ENCODE measurements around the gene MAPKBP1. TPM values are rescaled to one million over a fixed set of nuclear protein-coding genes. Genes with fewer than 3 reads are reported as not detected.

The MAPKBP1 gene
- total RNA-seq, 2 donors from 2014 or later = 12.5 to 31.6 TPM

DNA sequence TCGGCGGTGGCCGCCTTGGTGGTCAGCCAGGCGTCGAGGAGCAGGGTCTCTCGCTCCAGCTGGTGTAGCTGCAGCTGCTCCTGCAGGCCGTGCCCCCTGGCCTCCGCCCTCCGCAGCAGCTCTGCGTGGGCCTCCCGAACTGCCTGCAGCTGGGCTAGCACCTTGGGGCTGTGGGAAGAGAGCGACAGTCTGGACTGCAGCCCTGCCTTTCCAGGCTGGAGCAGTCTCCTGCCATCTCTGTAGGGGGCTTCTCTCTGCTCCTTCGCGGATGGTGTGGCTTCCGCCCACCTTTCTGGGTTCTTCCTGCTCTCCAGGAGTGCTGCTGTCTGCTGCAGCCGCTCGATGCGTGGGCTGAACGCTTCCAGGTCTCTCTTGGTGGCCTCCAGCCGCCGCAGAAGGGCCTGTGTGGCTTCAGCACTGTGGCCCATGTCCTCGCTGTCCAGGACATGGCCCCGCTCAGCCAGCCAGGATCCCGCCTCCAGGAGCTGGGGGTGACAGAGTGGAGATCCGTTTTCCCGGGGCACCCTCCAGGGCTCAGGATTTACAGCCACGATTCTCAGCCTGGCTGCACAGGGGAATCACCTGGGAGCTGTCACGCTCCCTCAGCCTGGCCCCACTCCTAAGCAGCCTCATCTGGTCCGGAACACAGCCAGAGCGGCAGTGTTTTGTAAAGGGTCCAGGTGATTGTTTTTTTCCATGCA lies 81.1 kb downstream of the MAPKBP1 start:
- intact Hi-C loops (cut with DNase I) = no loop called here
- no peaks in the 10 kb centered on the region for H3K36me3 ChIP-seq (replicated peaks in 1 of 2; ENCODE audit: insufficient read depth in 1 of 2, low read depth in 2 of 2)
- DNase-seq (no peak), ATAC-seq (no peak)
- TF ChIP-seq, protein P1, sequence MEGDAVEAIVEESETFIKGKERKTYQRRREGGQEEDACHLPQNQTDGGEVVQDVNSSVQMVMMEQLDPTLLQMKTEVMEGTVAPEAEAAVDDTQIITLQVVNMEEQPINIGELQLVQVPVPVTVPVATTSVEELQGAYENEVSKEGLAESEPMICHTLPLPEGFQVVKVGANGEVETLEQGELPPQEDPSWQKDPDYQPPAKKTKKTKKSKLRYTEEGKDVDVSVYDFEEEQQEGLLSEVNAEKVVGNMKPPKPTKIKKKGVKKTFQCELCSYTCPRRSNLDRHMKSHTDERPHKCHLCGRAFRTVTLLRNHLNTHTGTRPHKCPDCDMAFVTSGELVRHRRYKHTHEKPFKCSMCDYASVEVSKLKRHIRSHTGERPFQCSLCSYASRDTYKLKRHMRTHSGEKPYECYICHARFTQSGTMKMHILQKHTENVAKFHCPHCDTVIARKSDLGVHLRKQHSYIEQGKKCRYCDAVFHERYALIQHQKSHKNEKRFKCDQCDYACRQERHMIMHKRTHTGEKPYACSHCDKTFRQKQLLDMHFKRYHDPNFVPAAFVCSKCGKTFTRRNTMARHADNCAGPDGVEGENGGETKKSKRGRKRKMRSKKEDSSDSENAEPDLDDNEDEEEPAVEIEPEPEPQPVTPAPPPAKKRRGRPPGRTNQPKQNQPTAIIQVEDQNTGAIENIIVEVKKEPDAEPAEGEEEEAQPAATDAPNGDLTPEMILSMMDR (IDR thresholded peaks at IDR 0.05) = no peak
- TF ChIP-seq POLR2A (IDR thresholded peaks at IDR 0.05) = no peak
- H3K4me1 ChIP-seq = no peaks in the 10 kb centered on the region
- H3K4me3 ChIP-seq = no peak overlapping the region
- WGBS, 2 donors = 86 to 89% methylated on average over 10 to 30 of the region's 30 CpGs
- no peak overlapping the region for H3K27ac ChIP-seq
- no peaks in the 10 kb centered on the region for H3K9me3 ChIP-seq
- no peaks in the 10 kb centered on the region for H3K27me3 ChIP-seq

DNA sequence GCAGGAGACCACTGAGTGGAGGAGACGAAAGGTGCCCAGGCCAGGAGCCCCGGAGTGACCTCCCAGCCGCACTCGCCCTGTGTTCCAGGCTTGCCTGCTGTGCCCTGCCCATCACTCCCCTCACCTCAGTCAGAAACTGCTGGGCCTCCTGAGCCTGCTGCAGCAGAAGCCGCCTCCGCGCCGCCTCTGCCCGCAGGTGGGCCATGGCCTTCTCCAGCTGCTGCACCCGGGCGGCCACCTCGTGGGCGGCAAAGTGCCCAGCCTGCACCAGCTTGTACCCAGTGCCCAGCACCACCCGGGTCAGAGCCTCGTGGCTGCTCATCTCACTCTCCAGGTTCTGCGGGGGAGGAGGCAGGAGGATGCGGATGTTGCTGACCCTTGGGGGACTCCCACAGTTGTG lies 82.0 kb downstream of the MAPKBP1 start:
- no peak for DNase-seq
- no peak for TF ChIP-seq POLR2A (IDR thresholded peaks at IDR 0.05)
- TF ChIP-seq, protein P1 (IDR thresholded peaks at IDR 0.05) = no peak
- WGBS, 2 donors = 89% methylated on average over 4 to 17 of the region's 17 CpGs

DNA sequence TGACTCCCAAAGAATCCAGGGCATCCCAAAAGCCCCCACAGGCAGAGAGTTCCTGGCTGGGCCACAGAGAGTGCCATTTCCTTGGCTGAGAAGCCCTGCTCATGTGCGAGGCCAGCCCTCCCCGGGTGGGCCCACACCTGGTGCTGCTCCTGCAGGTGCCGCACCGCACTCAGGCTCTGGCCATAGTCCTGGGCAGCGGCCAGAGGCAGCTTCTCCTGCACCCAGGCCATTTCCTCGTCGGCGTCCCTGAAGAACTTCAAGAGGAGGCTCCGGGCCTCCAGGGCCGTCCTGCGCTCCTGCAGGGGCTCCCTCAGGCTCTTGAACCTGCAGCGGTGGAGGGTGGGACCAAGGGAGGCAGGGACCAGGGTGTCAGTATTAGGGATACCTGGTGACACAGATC lies 82.4 kb downstream of the MAPKBP1 start:
- intact Hi-C loops (cut with DNase I) = no loop called here
- no peak for ATAC-seq
- WGBS, 2 donors = 79% methylated on average over 9 of the region's 12 CpGs; no CpG with 5 or more reads in 1 of the 2 donors

More for the DNA sequence above, 82.0 kb downstream of the MAPKBP1 start:
- Histone ChIP-seq H3K4me1 (no peaks in the 10 kb centered on the region), H3K27me3 (no peaks in the 10 kb centered on the region), H3K27ac (no peak overlapping the region), H3K9me3 (no peaks in the 10 kb centered on the region), H3K4me3 (no peak overlapping the region), H3K36me3 (replicated peaks in 1 of 2; ENCODE audit: insufficient read depth in 1 of 2, low read depth in 2 of 2) (no peaks in the 10 kb centered on the region)
- intact Hi-C loops (cut with DNase I) = no loop called here
- ATAC-seq = no peak

DNA sequence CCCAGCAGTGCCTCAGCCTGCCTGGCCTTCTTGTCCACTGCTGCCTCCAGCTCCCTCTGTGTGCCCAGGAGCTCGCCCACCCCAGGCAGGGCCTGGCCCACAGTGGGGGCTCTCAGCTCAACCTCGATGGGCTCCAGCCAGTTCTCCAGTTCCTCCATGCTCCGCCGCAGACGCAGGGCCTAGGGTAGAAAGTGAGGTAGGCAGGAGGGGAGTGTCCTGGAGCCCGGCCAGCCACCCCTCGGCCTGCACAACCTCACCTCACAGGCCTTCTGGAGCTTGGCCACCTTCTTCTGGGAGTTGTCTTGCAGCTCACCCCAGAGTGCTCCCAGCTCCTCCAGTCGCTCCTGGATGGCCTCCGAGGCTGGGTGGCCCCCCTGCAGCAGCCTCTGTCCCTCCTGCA lies 83.0 kb downstream of the MAPKBP1 start:
- H3K36me3 ChIP-seq (replicated peaks in 1 of 2; ENCODE audit: insufficient read depth in 1 of 2, low read depth in 2 of 2) = no peaks in the 10 kb centered on the region
- H3K4me1 ChIP-seq = no peaks in the 10 kb centered on the region
- DNase-seq (no peak), ATAC-seq (no peak)
- no peak for TF ChIP-seq POLR2A (IDR thresholded peaks at IDR 0.05)
- TF ChIP-seq, protein P1 (IDR thresholded peaks at IDR 0.05) = no peak
- WGBS, 2 donors = 81 to 94% methylated on average over 2 to 8 of the region's 9 CpGs
- intact Hi-C loops (cut with DNase I) = no loop called here
- no peak overlapping the region for H3K27ac ChIP-seq
- no peaks in the 10 kb centered on the region for H3K9me3 ChIP-seq
- H3K4me3 ChIP-seq = no peak overlapping the region
- no peaks in the 10 kb centered on the region for H3K27me3 ChIP-seq

More for the DNA sequence above, 82.4 kb downstream of the MAPKBP1 start:
- H3K9me3 ChIP-seq = no peaks in the 10 kb centered on the region
- no peak overlapping the region for H3K27ac ChIP-seq
- TF ChIP-seq, protein P1 (IDR thresholded peaks at IDR 0.05) = no peak
- no peak for TF ChIP-seq POLR2A (IDR thresholded peaks at IDR 0.05)
- no peaks in the 10 kb centered on the region for H3K4me1 ChIP-seq
- no peak overlapping the region for H3K4me3 ChIP-seq
- H3K36me3 ChIP-seq (replicated peaks in 1 of 2; ENCODE audit: insufficient read depth in 1 of 2, low read depth in 2 of 2) = no peaks in the 10 kb centered on the region
- no peaks in the 10 kb centered on the region for H3K27me3 ChIP-seq
- no peak for DNase-seq

DNA sequence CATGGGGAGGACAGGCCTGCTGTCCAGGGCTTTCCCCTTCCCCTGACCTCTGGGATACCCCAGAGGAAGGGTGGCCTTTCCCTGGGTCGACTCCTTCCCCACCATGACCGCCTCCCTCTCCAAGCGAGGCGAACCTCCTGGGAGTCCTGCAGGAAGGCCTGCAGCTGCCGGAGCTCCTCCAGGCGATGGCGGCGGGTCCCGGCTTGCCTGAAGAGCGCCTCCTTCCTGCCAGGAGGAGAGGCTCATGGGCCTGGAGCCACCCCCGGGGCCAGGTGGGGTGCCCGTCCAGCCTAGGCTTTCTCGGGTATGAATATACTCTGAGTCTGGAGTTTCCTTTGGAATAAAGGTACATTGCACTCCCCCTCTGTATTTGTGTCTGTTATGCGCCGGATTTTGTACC lies 84.5 kb downstream of the MAPKBP1 start:
- no peaks in the 10 kb centered on the region for H3K36me3 ChIP-seq (replicated peaks in 1 of 2; ENCODE audit: insufficient read depth in 1 of 2, low read depth in 2 of 2)
- no peak overlapping the region for H3K4me3 ChIP-seq
- no peaks in the 10 kb centered on the region for H3K9me3 ChIP-seq
- WGBS, 2 donors = 80 to 89% methylated on average over 15 of the region's 15 CpGs
- no peaks in the 10 kb centered on the region for H3K4me1 ChIP-seq
- no peak for ATAC-seq
- intact Hi-C loops (cut with DNase I) = no loop called here
- H3K27ac ChIP-seq = no peak overlapping the region
- no peaks in the 10 kb centered on the region for H3K27me3 ChIP-seq
- TF ChIP-seq POLR2A (IDR thresholded peaks at IDR 0.05) = no peak
- TF ChIP-seq, protein P1 (IDR thresholded peaks at IDR 0.05) = no peak
- no peak for DNase-seq
